AML-193 (cell line): Measurements from ENCODE around the gene CSNK2B.

ENCODE experiments used
- DNase-seq, 2 experiments: peaks; one replicate each; lab custom pipeline; 2025; lab: John Stamatoyannopoulos, UW

CSNK2B gene

GRCh38 chr6:31660381-31661261 lies 5.3 kb upstream of the CSNK2B start, which contains the start of gene C6orf47:
Gene C6orf47 (minus strand): TSS chr6:31660778. CDS start chr6:31659947, 831 bp downstream.
- DNase-seq = peak; percentile 61 to 67

- no peak for DNase-seq
Measured at GRCh38 chr6:31661262-31662123, 4.4 kb upstream of the CSNK2B start.

- no peak for DNase-seq
Measured at GRCh38 chr6:31662124-31662723, 3.7 kb upstream of the CSNK2B start.

GRCh38 chr6:31663126-31663960 lies 2.5 kb upstream of the CSNK2B start:
- no peak for DNase-seq

- no peak for DNase-seq
Measured at GRCh38 chr6:31663961-31664789, 1.7 kb upstream of the CSNK2B start.

- peak; percentile 95 to 98 for DNase-seq
Measured at GRCh38 chr6:31664790-31665500, 935 bp upstream of the CSNK2B start, which contains the start of gene GPANK1. Gene GPANK1 (minus strand): TSS chr6:31664997. CDS start chr6:31664478, 519 bp downstream.

- no peak for DNase-seq
Measured at GRCh38 chr6:31666337-31666965, 571 bp downstream of the CSNK2B start.

GRCh38 chr6:31669676-31670075 lies 3.8 kb downstream of the CSNK2B start, which contains the start of gene LY6G5B:
Gene LY6G5B (plus strand): TSS chr6:31669976. CDS start chr6:31670951, 975 bp downstream.
- DNase-seq = no peak

GRCh38 chr6:31676322-31676903 lies 10.5 kb downstream of the CSNK2B start:
- DNase-seq = no peak

- no peak for DNase-seq
Measured at GRCh38 chr6:31676904-31677303, 11.0 kb downstream of the CSNK2B start.

GRCh38 chr6:31677955-31678354 lies 12.1 kb downstream of the CSNK2B start:
- DNase-seq = no peak

GRCh38 chr6:31680226-31681134 lies 14.6 kb downstream of the CSNK2B start, which contains the start of gene LY6G5C:
Gene LY6G5C (minus strand): TSS chr6:31681067. CDS start chr6:31680373, 694 bp downstream.
- peak; percentile 84 to 87 for DNase-seq

- peak; percentile 17 to 56 for DNase-seq
Measured at GRCh38 chr6:31681135-31681671, 15.3 kb downstream of the CSNK2B start.

GRCh38 chr6:31683591-31683990 lies 17.7 kb downstream of the CSNK2B start:
- no peak for DNase-seq

- no peak for DNase-seq
Measured at GRCh38 chr6:31686483-31686882, 20.6 kb downstream of the CSNK2B start.

GRCh38 chr6:31687321-31687720 lies 21.4 kb downstream of the CSNK2B start:
- no peak for DNase-seq
